Stimulated activated CD4-positive, alpha-beta T cell treated with anti-CD3 and anti-CD28 coated beads, Interleukin-12 subunit alpha, Interleukin-12 subunit beta, amount 100 ng/mL, for 24 hours (primary cell): ENCODE measurements around the gene RBM10.

ENCODE experiments used
- DNase-seq, 2 experiments: peaks; one replicate each; pipeline ENCODE4 v3.0.0-alpha.2; 2020; ENCODE audit warnings: low read depth in 2 of 2

RBM10 gene

DNA sequence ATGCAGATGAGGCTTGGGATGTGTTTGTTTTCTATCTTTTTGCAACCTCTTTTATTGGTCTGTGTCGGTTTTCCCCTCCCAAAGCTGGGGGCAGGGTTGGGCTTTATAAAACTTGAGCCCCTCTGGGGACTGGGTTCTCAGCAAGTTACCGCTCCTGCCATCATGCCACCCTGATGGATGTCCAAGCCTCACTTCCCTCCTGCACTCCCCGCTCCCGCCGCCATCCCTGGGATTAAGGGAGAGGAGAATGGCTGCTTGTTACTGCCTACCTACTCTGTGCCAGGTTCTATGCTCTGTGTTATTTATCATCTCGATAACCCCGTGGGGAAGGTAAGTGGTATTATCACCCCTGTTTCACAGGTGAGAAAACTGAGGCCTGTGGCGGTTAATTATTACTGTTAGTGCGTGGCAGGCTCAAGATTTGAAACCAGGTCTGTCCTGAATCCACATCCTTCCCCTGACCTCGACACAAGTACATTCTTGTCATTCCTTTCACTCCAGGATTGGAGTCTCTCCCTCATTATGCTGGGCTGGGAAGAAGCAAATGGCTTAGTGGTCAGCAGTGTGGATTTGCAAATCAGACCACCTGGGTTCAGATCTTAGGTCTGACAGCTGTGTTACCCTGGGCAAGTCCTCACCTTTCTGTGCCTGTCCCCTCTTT, 53.1 kb downstream of the RBM10 start:
- no peak for DNase-seq

GRCh38 chrX:47198687-47199080, 53.7 kb downstream of the RBM10 start:
- no peak for DNase-seq

GRCh38 chrX:47199286-47199685, 54.3 kb downstream of the RBM10 start:
- no peak for DNase-seq

DNA sequence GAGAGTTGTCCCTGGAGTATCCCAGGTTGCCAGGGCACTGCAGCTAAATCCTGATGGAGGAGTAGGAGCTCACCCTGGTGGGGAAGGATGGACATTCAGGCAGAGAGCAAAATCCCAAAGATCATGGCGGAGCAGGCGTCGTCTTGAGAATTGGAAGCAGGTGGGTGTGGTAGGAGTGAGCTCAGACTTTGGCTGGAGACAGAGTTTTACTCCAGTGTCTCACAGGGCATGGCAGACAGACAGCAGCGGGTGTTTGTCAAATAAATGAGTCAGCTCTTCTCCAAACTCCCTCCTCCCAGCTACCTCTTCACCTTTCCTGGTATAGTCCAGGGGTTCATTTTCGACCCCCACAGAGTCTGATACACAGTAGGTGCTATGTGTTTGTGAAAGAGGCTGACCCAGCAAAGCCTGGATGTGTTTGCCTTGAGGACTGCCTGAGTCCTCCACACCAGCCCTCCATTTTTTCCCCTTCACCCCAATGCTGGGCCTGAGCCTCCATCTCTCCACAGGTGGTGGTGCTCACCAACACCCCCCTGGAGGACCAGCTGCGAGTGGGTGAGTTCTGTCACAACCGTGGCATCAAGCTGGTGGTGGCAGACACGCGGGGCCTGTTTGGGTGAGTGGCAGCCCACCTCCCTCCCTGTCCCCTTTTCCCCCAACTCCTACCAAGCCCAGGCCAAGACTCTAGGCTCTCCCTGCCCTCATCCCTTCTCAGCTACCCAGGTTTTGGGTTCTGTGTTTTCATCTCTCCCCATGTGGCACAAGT, 55.5 kb downstream of the RBM10 start:
- no peak for DNase-seq

DNA sequence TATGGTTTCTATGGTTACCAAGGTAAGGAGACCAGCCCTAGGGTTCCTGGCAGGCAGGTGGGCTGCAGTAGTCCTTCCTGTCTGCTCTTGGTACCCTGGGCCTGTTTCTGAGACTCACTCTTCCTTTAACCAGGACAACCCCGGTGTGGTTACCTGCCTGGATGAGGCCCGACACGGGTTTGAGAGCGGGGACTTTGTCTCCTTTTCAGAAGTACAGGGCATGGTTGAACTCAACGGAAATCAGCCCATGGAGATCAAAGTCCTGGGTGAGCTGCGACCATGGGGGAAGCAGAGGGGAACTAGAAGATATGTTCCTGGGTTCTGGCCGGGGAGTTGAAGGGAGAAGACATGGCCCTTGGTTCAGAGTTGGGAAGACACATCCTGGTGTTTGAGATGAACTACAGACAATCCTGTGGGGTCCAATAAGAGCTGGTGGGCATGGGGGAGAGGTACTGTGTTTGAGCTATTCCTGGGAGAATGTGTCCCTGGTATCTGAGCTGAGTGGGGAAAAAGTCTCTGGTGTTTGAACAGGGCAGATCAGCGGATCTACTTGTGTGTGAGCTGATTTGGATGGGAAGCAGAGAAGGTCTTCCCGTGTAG, 56.4 kb downstream of the RBM10 start:
- DNase-seq, result no peak

- DNase-seq, result no peak
Measured at GRCh38 chrX:47202316-47202715, 57.3 kb downstream of the RBM10 start.

- no peak for DNase-seq
Measured at GRCh38 chrX:47202877-47203276, 57.9 kb downstream of the RBM10 start.

GRCh38 chrX:47204970-47205369, 59.9 kb downstream of the RBM10 start:
- no peak for DNase-seq

GRCh38 chrX:47206316-47206715, 61.3 kb downstream of the RBM10 start:
- no peak for DNase-seq

DNA sequence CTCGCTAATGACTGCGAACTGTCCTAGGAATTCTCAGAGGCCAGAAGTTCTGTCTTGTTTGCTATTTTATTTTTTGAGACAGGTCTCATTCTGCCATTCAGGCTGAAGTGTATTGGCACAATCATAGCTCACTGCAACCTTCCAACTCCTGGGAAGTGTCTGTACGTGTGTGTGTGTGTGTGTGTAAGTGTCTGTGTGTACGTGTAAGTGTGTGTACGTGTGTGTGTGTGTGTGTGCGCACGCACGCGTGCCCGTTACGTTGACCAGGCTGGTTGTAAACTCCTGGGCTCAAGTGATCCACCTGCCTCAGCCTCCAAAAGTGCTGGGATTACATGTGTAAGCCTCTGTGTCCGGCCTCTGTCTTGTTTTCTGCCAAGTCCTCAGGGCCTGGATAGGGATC, 63.1 kb downstream of the RBM10 start:
- DNase-seq, result no peak

DNA sequence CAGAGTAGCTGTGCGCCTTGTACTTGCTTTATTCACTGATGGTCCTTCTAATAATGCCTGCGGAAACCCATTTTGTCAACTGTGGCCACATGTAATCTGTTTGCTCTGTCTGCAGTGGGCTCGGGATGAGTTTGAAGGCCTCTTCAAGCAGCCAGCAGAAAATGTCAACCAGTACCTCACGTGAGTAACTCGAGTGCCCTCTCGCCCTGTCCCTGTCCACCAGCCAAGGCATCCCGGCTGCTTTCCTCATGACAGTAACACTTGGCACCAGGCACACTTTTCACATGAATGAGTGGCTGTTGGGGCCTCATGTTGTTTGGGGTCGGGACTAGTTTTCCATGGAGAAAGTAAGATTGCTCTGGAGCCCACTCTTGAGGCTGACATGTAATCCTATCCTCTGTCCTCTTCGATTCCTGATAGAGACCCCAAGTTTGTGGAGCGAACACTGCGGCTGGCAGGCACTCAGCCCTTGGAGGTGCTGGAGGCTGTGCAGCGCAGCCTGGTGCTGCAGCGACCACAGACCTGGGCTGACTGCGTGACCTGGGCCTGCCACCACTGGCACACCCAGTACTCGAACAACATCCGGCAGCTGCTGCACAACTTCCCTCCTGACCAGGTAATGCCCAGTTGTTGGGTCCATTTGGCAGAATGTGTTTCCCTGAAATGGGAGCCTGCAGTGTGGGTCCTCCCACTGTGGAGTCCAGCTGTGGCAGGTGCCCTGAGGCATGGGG, 64.7 kb downstream of the RBM10 start:
- no peak for DNase-seq

DNA sequence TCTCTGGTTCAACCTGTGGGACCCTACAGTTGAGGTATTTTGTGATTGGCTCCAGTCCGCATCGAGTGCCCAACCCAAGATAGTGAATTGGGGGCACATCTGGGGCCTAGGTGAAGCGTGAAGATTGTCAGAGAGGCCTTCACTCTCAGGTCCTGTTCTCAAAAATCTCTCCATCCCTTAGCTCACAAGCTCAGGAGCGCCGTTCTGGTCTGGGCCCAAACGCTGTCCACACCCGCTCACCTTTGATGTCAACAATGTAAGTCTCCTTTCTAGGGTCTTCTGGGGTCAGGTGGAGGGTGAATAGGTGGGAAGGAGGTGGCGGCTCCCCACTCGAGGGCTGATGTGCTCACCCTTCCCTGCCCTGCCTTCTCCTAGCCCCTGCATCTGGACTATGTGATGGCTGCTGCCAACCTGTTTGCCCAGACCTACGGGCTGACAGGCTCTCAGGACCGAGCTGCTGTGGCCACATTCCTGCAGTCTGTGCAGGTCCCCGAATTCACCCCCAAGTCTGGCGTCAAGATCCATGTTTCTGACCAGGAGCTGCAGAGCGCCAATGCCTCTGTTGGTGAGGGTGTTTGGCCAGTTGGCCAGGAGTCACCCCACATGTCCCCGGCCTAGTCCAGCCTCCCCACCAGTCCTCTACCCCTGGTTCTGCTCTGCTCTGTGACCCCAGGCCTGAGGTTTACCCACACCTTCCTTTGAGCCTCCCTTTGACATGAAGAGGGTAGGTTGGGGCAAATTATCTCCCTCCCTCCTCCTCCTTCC, 65.8 kb downstream of the RBM10 start:
- DNase-seq, result no peak

DNA sequence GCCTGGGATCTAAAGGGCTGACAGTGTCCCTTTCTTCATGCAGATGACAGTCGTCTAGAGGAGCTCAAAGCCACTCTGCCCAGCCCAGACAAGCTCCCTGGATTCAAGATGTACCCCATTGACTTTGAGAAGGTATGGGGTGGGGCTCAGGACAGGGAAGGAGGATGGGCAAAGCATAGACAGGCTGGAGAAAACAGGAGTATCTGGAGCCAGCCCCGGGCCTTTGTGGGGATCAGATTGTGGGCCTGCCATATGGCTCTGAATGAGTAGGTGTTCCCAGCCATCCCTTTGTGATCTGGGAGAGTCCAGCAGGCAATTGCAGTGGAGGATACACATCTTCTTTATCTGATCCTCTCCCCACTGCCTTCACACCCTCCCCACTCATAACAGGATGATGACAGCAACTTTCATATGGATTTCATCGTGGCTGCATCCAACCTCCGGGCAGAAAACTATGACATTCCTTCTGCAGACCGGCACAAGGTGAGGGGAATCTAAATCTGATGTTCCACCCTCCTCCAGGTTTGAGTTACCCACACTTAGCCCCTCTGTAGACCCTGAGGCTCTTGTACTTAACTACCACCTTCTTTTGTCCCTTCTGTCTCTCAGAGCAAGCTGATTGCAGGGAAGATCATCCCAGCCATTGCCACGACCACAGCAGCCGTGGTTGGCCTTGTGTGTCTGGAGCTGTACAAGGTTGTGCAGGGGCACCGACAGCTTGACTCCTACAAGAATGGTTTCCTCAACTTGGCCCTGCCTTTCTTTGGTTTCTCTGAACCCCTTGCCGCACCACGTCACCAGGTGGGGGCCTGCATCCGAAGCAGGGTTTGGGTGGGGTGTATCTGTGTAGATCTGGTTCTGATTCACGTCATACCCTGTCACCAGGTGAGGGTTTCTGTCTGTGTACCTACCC, 67.6 kb downstream of the RBM10 start:
- no peak for DNase-seq

- no peak for DNase-seq
Measured at GRCh38 chrX:47214435-47215077, 69.5 kb downstream of the RBM10 start.

DNA sequence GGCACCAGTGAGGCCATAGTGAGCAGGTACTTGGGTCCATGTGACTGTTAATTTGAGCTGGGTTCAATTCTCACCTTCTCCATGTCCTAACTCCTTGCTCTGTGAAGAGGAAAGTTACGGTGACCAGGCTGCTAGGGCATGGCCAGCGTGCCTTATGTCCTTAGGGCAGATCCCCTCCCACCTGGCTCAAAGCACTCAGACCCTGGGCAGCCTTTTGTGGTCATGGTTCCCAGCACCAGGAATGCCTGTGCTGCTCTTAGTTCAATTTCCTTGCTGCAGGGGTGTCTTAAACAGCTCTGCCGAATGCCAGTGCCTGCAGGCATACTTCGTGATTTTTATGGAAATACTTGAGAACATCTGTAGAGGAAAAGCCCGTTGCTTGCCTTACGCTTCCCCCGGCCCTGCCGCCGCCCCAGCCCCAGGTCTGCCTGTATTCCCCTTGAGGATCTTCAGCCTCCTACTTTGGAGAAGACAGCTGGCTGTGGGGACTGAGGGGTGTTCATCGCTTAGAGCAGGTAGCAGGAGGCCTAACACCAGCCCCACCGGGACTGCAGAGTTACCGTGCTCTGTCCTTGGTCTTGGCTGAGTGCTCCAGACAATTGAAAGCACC, 70.4 kb downstream of the RBM10 start:
- no peak for DNase-seq

GRCh38 chrX:47216393-47216925, 71.4 kb downstream of the RBM10 start:
- DNase-seq, result no peak

- no peak for DNase-seq
Measured at GRCh38 chrX:47217121-47217851, 72.3 kb downstream of the RBM10 start.

DNA sequence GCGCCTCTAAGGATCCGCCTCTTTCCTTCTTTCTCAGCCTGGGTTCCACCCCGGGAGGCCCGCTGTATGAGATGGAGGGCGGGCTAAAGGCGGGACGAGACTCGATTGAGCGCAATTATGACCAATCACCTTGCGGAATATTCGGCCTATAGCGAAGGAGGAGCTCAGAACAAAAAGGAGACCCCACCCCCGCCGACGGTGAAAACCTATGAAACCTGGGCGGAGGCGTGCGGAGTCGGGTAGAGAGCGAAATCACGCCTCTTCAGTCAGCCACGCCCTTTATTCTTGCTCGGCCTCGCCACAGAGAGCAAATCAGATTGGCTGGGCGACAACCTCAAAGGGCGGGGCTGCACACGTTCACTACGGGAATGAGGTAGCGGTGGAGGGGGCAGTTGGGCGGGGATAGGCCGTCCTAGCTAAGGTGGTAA, 72.8 kb downstream of the RBM10 start:
- peak; percentile 83 to 89 for DNase-seq
